ENCODE data around the gene GPR27. TPM values are rescaled to one million over a fixed set of nuclear protein-coding genes. Genes with fewer than 3 reads are reported as not detected.
A peak's percentile ranks its signal among the peaks of the same experiment; 100 is the strongest.

The GPR27 gene
- 5.1 TPM for total RNA-seq

GRCh38 chr3:71753701-71754609 is at the start of gene GPR27:
GPR27 (plus strand) TSS chr3:71753855; CDS start chr3:71754050, 195 bp downstream.
- DNase-seq: peak; percentile 54

- no peak for DNase-seq
These were observed 48.7 kb upstream of the GPR27 start for GRCh38 chr3:71704915-71705314.

- DNase-seq: no peak
These were observed 48.0 kb upstream of the GPR27 start for GRCh38 chr3:71705681-71706080.

- DNase-seq: no peak
These were observed 46.1 kb upstream of the GPR27 start for GRCh38 chr3:71707595-71707994.

- DNase-seq: no peak
These were observed 45.1 kb upstream of the GPR27 start for GRCh38 chr3:71708476-71709105.

GRCh38 chr3:71709908-71710511 is 43.6 kb upstream of the GPR27 start:
- no peak for DNase-seq

GRCh38 chr3:71710906-71711494 is 42.7 kb upstream of the GPR27 start:
- DNase-seq: peak; percentile 66

- no peak for DNase-seq
These were observed 40.6 kb upstream of the GPR27 start for GRCh38 chr3:71713041-71713440.

GRCh38 chr3:71714595-71714994 is 39.1 kb upstream of the GPR27 start:
- no peak for DNase-seq

GRCh38 chr3:71718072-71718471 is 35.6 kb upstream of the GPR27 start:
- no peak for DNase-seq

- DNase-seq: no peak
These were observed 32.7 kb upstream of the GPR27 start for GRCh38 chr3:71721002-71721401.

- DNase-seq: no peak
These were observed 32.0 kb upstream of the GPR27 start for GRCh38 chr3:71721651-71722157.

GRCh38 chr3:71722693-71723092 is 31.0 kb upstream of the GPR27 start:
- no peak for DNase-seq

GRCh38 chr3:71723452-71724170 is 30.0 kb upstream of the GPR27 start:
- no peak for DNase-seq

GRCh38 chr3:71724171-71724453 is 29.5 kb upstream of the GPR27 start:
- DNase-seq: no peak

GRCh38 chr3:71724584-71725270 is 28.9 kb upstream of the GPR27 start:
- DNase-seq: peak; percentile 40

GRCh38 chr3:71725271-71725991 is 28.2 kb upstream of the GPR27 start, which contains the start of gene EIF4E3:
EIF4E3 (minus strand) TSS chr3:71725402; CDS start chr3:71725367, 35 bp downstream.
- DNase-seq: peak; percentile 68

GRCh38 chr3:71726146-71726545 is 27.5 kb upstream of the GPR27 start:
- DNase-seq: no peak

- DNase-seq: peak; percentile 35
These were observed 24.9 kb upstream of the GPR27 start for GRCh38 chr3:71728632-71729342.

GRCh38 chr3:71732637-71733036 is 21.0 kb upstream of the GPR27 start:
- no peak for DNase-seq
